GM12891 (cell line): ENCODE measurements around the gene RNF157.

Experiments used
- POLR2A ChIP-seq: IDR thresholded peaks from 2 replicates; pipeline ENCODE4 v1.6.1; 2011; ENCODE audit warnings: low read depth, low read length, control low read depth
- TAF1 ChIP-seq: IDR thresholded peaks from 2 replicates; pipeline ENCODE4 v1.6.1; 2011; ENCODE audit warnings: low read depth, low read length, control low read depth

DNA sequence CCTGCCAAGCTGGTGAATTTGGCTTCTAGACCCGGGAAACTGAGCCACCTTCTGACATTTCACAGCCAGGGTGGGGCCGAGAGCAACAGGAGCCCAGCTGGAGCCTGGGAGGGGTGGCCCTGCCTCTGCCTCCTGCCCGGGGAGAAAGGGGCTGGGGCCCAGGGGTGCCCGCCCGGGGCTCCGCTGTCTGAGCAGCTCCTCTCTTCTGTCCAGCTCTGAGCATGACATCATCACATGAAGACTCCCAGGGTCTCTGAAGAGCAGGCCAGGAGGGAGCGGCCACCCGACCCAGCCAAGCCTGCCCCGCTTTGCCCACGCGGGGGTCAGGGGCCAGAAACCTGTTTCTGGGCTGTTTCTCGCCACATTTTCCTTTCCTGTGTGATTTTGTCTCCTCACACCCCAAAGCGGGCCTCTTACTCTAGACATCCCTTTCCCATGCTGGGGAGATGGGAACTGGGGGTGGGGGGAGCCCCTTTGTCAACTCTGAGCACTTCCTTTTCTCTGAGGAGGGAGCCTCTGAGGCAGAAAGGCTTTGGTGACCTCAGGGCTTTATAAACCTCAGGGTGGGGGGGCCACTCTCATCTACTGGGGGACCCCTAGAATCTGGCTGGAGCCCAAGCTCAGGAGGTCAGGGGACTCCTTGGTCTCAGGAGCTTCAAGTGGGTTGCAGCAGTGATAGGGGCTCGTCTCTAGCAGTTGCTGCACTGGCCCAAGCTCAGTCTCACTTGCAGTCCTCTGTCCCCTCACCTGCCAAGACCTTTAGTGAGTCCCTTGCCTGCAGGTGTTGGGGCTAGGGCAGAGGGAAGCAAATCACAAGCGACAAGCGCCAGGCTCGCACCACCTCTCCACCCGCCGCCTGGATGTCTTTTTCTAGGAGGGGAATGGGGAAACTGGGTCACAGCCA, 32.5 kb upstream of the RNF157 start:
- no peak for TF ChIP-seq TAF1
- TF ChIP-seq POLR2A, result no peak
